ENCODE measurements around the gene TCF20.

DNA sequence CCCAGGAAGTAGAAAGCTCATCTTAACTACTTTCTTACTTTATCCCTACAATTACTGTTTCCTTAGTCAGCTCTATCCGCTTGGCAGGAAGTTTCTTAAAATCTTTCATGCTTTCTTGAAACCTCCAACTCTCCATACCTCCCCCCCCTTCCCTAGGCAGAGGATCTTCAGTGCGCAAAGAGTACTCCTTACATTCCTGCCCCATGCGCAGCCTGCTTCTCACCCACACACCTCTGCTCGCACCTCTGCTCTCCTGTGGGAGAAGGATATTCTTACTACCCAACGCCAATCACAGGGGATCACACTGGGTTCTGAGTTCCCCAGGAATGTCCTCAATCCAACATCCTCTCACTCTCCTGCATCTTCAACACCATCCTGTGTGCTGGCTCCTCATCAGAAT, 12.3 kb downstream of the TCF20 start:
- TF ChIP-seq, protein P1, sequence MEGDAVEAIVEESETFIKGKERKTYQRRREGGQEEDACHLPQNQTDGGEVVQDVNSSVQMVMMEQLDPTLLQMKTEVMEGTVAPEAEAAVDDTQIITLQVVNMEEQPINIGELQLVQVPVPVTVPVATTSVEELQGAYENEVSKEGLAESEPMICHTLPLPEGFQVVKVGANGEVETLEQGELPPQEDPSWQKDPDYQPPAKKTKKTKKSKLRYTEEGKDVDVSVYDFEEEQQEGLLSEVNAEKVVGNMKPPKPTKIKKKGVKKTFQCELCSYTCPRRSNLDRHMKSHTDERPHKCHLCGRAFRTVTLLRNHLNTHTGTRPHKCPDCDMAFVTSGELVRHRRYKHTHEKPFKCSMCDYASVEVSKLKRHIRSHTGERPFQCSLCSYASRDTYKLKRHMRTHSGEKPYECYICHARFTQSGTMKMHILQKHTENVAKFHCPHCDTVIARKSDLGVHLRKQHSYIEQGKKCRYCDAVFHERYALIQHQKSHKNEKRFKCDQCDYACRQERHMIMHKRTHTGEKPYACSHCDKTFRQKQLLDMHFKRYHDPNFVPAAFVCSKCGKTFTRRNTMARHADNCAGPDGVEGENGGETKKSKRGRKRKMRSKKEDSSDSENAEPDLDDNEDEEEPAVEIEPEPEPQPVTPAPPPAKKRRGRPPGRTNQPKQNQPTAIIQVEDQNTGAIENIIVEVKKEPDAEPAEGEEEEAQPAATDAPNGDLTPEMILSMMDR (IDR thresholded peaks at IDR 0.05), result no peak
- TF ChIP-seq POLR2A (IDR thresholded peaks at IDR 0.05; ENCODE audit: low read depth), result no peak

Data from esophagus muscularis mucosa (tissue), 3 donors.